Bronchus fibroblast of lung (primary cell): ENCODE measurements around the gene TBC1D22A. TPM values are rescaled to one million over a fixed set of nuclear protein-coding genes. Genes with fewer than 3 reads are reported as not detected.

ENCODE experiments used
- total RNA-seq: library from RNA; depleted of rRNA; stranded (reverse); fragments of >200 nt; gene quantifications from 2 replicates; pipeline ENCODE4 v1.2.3, GENCODE V29; 2015

The TBC1D22A gene, protein sequence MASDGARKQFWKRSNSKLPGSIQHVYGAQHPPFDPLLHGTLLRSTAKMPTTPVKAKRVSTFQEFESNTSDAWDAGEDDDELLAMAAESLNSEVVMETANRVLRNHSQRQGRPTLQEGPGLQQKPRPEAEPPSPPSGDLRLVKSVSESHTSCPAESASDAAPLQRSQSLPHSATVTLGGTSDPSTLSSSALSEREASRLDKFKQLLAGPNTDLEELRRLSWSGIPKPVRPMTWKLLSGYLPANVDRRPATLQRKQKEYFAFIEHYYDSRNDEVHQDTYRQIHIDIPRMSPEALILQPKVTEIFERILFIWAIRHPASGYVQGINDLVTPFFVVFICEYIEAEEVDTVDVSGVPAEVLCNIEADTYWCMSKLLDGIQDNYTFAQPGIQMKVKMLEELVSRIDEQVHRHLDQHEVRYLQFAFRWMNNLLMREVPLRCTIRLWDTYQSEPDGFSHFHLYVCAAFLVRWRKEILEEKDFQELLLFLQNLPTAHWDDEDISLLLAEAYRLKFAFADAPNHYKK
- total RNA-seq: 15.0 and 16.3 TPM in 2 replicates

DNA sequence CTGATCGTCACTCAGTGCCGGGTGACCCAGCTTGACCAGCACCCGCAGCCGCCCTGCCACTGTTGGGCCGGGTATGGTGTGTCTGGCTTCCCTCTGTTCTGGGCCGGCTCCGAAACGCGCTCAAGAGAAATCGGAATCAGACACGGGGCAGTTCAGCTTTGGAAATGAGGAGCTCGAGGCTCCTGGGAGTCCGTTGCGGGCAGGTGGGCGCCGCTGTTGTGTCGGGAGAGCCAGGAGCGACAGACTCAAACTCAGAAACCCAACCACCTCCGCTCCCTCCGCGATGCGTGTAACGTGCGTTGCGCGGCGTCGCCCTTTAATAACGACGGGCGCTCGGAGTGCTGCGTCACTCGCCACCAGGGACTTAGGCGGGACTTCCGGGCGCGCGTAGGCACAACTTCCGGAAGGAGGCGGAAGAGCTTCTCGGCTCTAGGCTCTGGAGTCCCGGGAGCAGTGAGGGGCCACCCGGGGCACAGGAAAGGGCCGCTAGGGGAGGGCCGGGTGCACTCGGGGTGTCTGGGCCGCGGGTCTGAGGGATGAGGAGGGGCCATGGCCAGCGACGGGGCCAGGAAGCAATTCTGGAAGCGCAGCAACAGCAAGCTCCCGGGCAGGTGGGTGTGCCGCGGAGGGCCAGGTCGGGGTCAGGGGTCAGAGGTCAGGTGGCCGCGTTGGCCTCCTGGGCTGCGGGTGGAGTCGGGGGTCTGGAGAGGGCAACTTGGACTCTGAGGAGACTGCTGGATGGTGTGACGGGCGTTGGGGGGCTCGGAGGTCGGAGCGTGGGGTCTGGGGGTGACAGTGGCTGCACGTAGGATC, at the start of gene TBC1D22A:
Gene TBC1D22A, plus strand, starts transcription at position 413 of the 813 bp plus-strand sequence. Its CDS starts 137 bp downstream, at position 550.

DNA sequence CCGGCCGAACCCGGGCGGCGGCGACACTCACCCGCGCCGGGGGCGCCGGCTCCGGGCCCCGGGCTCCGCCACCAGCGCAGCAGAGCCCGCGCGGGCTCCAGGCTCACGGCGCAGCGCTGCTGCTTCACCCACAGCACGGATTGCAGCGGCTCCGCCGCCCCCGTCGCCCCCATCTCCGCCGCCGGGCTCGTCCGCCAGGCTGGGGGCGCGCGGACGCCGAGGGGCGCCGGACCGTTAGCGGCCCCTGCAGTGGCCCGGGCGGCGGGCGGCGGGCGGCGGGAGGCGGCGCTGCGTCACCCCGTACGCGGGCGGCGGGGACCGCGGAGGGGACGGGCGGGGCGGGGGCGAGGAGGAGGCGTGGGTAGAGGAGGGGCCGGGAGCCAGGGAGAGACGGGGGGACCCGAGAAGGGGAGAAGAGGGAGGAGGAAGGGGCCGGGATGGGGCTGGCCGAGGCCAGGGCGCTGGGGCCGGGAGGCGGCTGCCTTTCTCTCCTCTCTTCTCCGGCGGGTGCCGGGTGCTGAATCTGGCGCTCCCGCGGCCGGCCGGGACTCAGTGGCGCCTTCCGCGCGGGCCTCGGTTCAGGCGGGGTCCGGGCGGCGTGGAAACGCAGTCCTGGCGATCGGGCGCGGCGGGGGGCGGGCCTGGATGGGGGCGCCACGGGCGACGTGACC, 24.3 kb upstream of the TBC1D22A start, which contains the start of gene CERK:
Gene CERK, minus strand, starts transcription at position 277 of the 671 bp plus-strand sequence. Its CDS starts 104 bp downstream, at position 173.

Other genes with a start within 250 kb of the TBC1D22A start
- 0.15 and 0.34 TPM in 2 replicates for gene CELSR1, start 225.0 kb upstream of the TBC1D22A start, total RNA-seq
- 8.0 and 15.0 TPM in 2 replicates for gene GRAMD4, start 142.3 kb upstream of the TBC1D22A start, total RNA-seq
- gene CERK, start 24.4 kb upstream of the TBC1D22A start, total RNA-seq: 25.7 TPM in 2 replicates